H9 (cell line): ENCODE data around the gene OR8D1. TPM values are rescaled to one million over a fixed set of nuclear protein-coding genes. Genes with fewer than 3 reads are reported as not detected.

Experiments
- DNase-seq: peaks from one replicate; pipeline ENCODE4 v3.0.0-alpha.2; 2017
- H2AFZ ChIP-seq: one replicate; pipeline ENCODE4 v1.6.1; 2013; ENCODE audit warnings: mild to moderate bottlenecking, low read length, control low read depth, moderate library complexity
- H2AK5ac ChIP-seq: 2 replicates; pipeline ENCODE4 v1.6.1; 2013; ENCODE audit warnings: low read length, control low read depth, mixed read lengths; ENCODE audit not compliant: insufficient read length
- H2BK120ac ChIP-seq: one replicate; pipeline ENCODE4 v1.6.1; 2013; ENCODE audit warnings: low read depth, mild to moderate bottlenecking, low read length, control low read depth, inconsistent platforms; ENCODE audit not compliant: poor library complexity, severe bottlenecking
- H2BK12ac ChIP-seq: 2 replicates; pipeline ENCODE4 v1.6.1; 2013; ENCODE audit warnings: low read length, control low read depth, mixed read lengths, low read depth; ENCODE audit not compliant: insufficient read length
- H2BK15ac ChIP-seq: 2 replicates; pipeline ENCODE4 v1.6.1; 2013; ENCODE audit warnings: low read depth, low read length, control low read depth
- H2BK20ac ChIP-seq: one replicate; pipeline ENCODE4 v1.6.1; 2013; ENCODE audit warnings: low read depth, mild to moderate bottlenecking, low read length, control low read depth, inconsistent platforms; ENCODE audit not compliant: poor library complexity, severe bottlenecking
- H2BK5ac ChIP-seq: 2 replicates; pipeline ENCODE4 v1.6.1; 2013; ENCODE audit warnings: low read length, control low read depth, mixed read lengths; ENCODE audit not compliant: insufficient read length
- H3K14ac ChIP-seq: 2 replicates; pipeline ENCODE4 v1.6.1; 2013; ENCODE audit warnings: low read length, control low read depth; ENCODE audit not compliant: insufficient read depth
- H3K18ac ChIP-seq: 2 replicates; pipeline ENCODE4 v1.6.1; 2013; ENCODE audit warnings: low read depth, mild to moderate bottlenecking, mixed read lengths, low read length, control low read depth; ENCODE audit not compliant: insufficient read length
- H3K23ac ChIP-seq: 2 replicates; pipeline ENCODE4 v1.6.1; 2013; ENCODE audit warnings: low read length, control low read depth, mixed read lengths, low read depth; ENCODE audit not compliant: insufficient read length
- H3K23me2 ChIP-seq: 2 replicates; pipeline ENCODE4 v1.6.1; 2013; ENCODE audit warnings: low read depth, mild to moderate bottlenecking, mixed read lengths, low read length, control low read depth; ENCODE audit not compliant: insufficient read length, poor library complexity, severe bottlenecking
- H3K27ac ChIP-seq: 2 replicates; pipeline ENCODE4 v1.5.1; 2013; ENCODE audit warnings: low read length, control low read depth, mixed read lengths, low read depth; ENCODE audit not compliant: insufficient read length
- H3K27me3 ChIP-seq: 2 replicates; pipeline ENCODE4 v1.6.1; 2013; ENCODE audit warnings: low read length, control low read depth, inconsistent platforms; ENCODE audit not compliant: insufficient read depth
- H3K4ac ChIP-seq: 2 replicates; pipeline ENCODE4 v1.6.1; 2013; ENCODE audit warnings: low read depth, mild to moderate bottlenecking, control low read depth, inconsistent platforms, low read length, moderate library complexity
- H3K4me1 ChIP-seq: 2 replicates; pipeline ENCODE4 v1.6.1; 2013; ENCODE audit warnings: low read length, control low read depth, inconsistent platforms; ENCODE audit not compliant: insufficient read depth
- H3K4me2 ChIP-seq: 2 replicates; pipeline ENCODE4 v1.6.1; 2013; ENCODE audit warnings: low read length, control low read depth, mixed read lengths; ENCODE audit not compliant: insufficient read length, insufficient read depth
- H3K56ac ChIP-seq: 2 replicates; pipeline ENCODE4 v1.6.1; 2013; ENCODE audit warnings: low read depth, mild to moderate bottlenecking, mixed read lengths, low read length, control low read depth; ENCODE audit not compliant: insufficient read length
- H3K79me1 ChIP-seq: 2 replicates; pipeline ENCODE4 v1.6.1; 2013; ENCODE audit warnings: low read depth, mild to moderate bottlenecking, moderate library complexity, low read length, control low read depth, inconsistent platforms; ENCODE audit not compliant: insufficient read depth, poor library complexity, severe bottlenecking
- H3K79me2 ChIP-seq: 2 replicates; pipeline ENCODE4 v1.6.1; 2013; ENCODE audit warnings: low read length, control low read depth, inconsistent platforms; ENCODE audit not compliant: insufficient read depth
- H3K9ac ChIP-seq: 2 replicates; pipeline ENCODE4 v1.6.1; 2013; ENCODE audit warnings: low read length, control low read depth, mixed read lengths; ENCODE audit not compliant: insufficient read length; ENCODE audit errors: extremely low read depth
- H3K9me3 ChIP-seq: one replicate; pipeline ENCODE4 v1.6.1; 2013; ENCODE audit warnings: low read depth, low read length, inconsistent platforms; ENCODE audit not compliant: control insufficient read depth
- H3T11ph ChIP-seq: one replicate; pipeline ENCODE4 v1.6.1; 2013; ENCODE audit warnings: mild to moderate bottlenecking, low read length, control low read depth, inconsistent platforms
- H4K20me1 ChIP-seq: one replicate; pipeline ENCODE4 v1.6.1; 2013; ENCODE audit not compliant: control insufficient read depth, insufficient read length, insufficient read depth
- H4K5ac ChIP-seq: 2 replicates; pipeline ENCODE4 v1.6.1; 2013; ENCODE audit warnings: low read depth, mild to moderate bottlenecking, mixed read lengths, low read length, control low read depth; ENCODE audit not compliant: insufficient read length
- H4K8ac ChIP-seq: replicated peaks from 2 replicates; pipeline ENCODE4 v1.6.1; 2013; ENCODE audit warnings: low read length, control low read depth, mixed read lengths, low read depth; ENCODE audit not compliant: insufficient read length
- H4K91ac ChIP-seq: 2 replicates; pipeline ENCODE4 v1.6.1; 2013; ENCODE audit warnings: low read depth, mild to moderate bottlenecking, moderate library complexity, mixed read lengths, low read length, control low read depth; ENCODE audit not compliant: insufficient read length
- H3K27ac Mint-ChIP-seq, 3 experiments: 2 replicates in 2 of 3; 3 replicates in 1 of 3; pipeline ENCODE4 v1.8.0; 2020 to 2021; ENCODE audit warnings: mixed read lengths in 3 of 3, mild to moderate bottlenecking in 1 of 3, moderate library complexity in 1 of 3
- H3K27me3 Mint-ChIP-seq: 2 replicates; pipeline ENCODE4 v1.8.0; 2021; ENCODE audit warnings: low read depth, mild to moderate bottlenecking, moderate library complexity, mixed read lengths
- H3K36me3 Mint-ChIP-seq, 3 experiments: 2 replicates in 2 of 3; 3 replicates in 1 of 3; pipeline ENCODE4 v1.8.0; 2020 to 2021; ENCODE audit warnings: low read depth in 3 of 3, mixed read lengths in 3 of 3; ENCODE audit not compliant: insufficient read depth in 1 of 3
- H3K4me1 Mint-ChIP-seq, 2 experiments: 2 replicates each; pipeline ENCODE4 v1.8.0; 2020; ENCODE audit warnings: mixed read lengths in 2 of 2
- H3K4me3 Mint-ChIP-seq, 2 experiments: 2 replicates in 1 of 2; 3 replicates in 1 of 2; pipeline ENCODE4 v1.8.0; 2020 to 2021; ENCODE audit warnings: mild to moderate bottlenecking in 2 of 2, mixed read lengths in 2 of 2, moderate library complexity in 1 of 2
- H3K9me3 Mint-ChIP-seq, 2 experiments: 2 replicates in 1 of 2; 3 replicates in 1 of 2; pipeline ENCODE4 v1.8.0; 2020; ENCODE audit warnings: mild to moderate bottlenecking in 2 of 2, mixed read lengths in 2 of 2, moderate library complexity in 1 of 2
- CTCF ChIP-seq: fragments of 200-600 bp; sonication (generic); conservative IDR thresholded peaks from 3 replicates; pipeline ENCODE4 v1.8.0; 2021; ENCODE audit warnings: antibody characterized with exemption, mild to moderate bottlenecking
- WGBS: extraction: QIAGEN DNeasy Blood & Tissue Kit; methylation state at CpG from one replicate; pipeline ENCODE4 v1.1.7; 2013; ENCODE audit warnings: missing lambda C conversion rate, low lambda C conversion rate, mixed read lengths; ENCODE audit not compliant: insufficient read length; ENCODE audit errors: extremely low coverage; 5-methylcytosine and 5-hydroxymethylcytosine counted together
- total RNA-seq: library from RNA; stranded (reverse); gene quantifications from 2 replicates; pipeline ENCODE4 v1.2.1, GENCODE V29; 2021

OR8D1 gene
- total RNA-seq, 1 experiment from 2014 or later: not detected

DNA sequence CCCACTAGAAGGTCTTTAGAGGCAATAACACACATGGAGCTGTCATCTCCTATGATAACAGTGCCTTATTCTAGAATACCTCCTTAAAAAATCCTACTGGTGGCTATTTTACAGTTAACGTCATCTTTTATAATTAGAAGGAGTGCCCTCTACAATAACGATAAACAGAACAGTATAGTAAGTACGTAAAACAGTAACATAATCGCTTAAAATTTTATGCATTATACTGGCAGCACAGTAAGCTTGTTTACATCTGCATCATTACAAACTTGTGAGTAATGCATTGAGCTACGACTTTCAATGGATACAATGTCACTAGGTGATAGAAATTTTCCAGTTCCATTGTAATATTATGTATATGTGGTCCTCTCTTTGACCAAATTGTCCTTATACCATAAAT lies 30.6 kb upstream of the OR8D1 start:
- H3K18ac ChIP-seq: no peak overlapping the region
- H3T11ph ChIP-seq: no peak overlapping the region
- no peak overlapping the region for H3K23ac ChIP-seq
- no CpG with 5 or more reads among the region's 5 CpGs for WGBS
- no peaks in the 10 kb centered on the region; a peak in 2 of 5 replicates for H3K9me3 Mint-ChIP-seq
- H2BK15ac ChIP-seq: no peak overlapping the region
- no peak overlapping the region for H2AFZ ChIP-seq
- H4K5ac ChIP-seq: no peak overlapping the region
- H3K27me3 ChIP-seq: no peaks in the 10 kb centered on the region
- H3K79me2 ChIP-seq: no peaks in the 10 kb centered on the region
- no peaks in the 10 kb centered on the region for H3K23me2 ChIP-seq
- no peak for TF ChIP-seq CTCF
- H4K20me1 ChIP-seq: no peaks in the 10 kb centered on the region
- H3K27ac Mint-ChIP-seq: no peak overlapping the region
- H3K9me3 ChIP-seq: no peaks in the 10 kb centered on the region
- H3K36me3 Mint-ChIP-seq: no peaks in the 10 kb centered on the region
- H3K4ac ChIP-seq: no peak overlapping the region
- H2BK5ac ChIP-seq: no peak overlapping the region
- DNase-seq: no peak
- no peak overlapping the region for H2BK20ac ChIP-seq
- no peak overlapping the region for H4K8ac ChIP-seq
- H3K79me1 ChIP-seq: no peaks in the 10 kb centered on the region
- H4K91ac ChIP-seq: no peak overlapping the region
- H3K4me1 ChIP-seq: no peaks in the 10 kb centered on the region
- H3K27me3 Mint-ChIP-seq: no peaks in the 10 kb centered on the region
- no peak overlapping the region for H3K56ac ChIP-seq
- H3K14ac ChIP-seq: no peak overlapping the region
- H3K27ac ChIP-seq: no peak overlapping the region
- H3K4me2 ChIP-seq: no peak overlapping the region
- no peak overlapping the region for H3K9ac ChIP-seq
- H2BK120ac ChIP-seq: no peak overlapping the region
- no peak overlapping the region for H2AK5ac ChIP-seq
- no peak overlapping the region for H2BK12ac ChIP-seq
- H3K4me1 Mint-ChIP-seq: no peaks in the 10 kb centered on the region
- H3K4me3 Mint-ChIP-seq: no peak overlapping the region
